T-cell (primary cell): ENCODE measurements around the gene GALNT6. TPM values are rescaled to one million over a fixed set of nuclear protein-coding genes. Genes with fewer than 3 reads are reported as not detected.

Source experiments
- ATAC-seq, 4 experiments: fragments of 200-7000 bp in 3 of 4; fragments of 150-1000 bp in 1 of 4; cut with Tn5 transposase; replicated peaks in 1 of 4; 1 replicate in 3 of 4; 2 replicates in 1 of 4; pipeline ENCODE4 v1.10.0; 2021; ENCODE audit warnings: moderate library complexity in 3 of 4, mild to moderate bottlenecking in 2 of 4, moderate number of reproducible peaks in 1 of 4
- CTCF ChIA-PET, 2 donors: fragments of 300-600 bp; sonication (Branson Sonifier 250); formaldehyde crosslinking; loops; one replicate each; lab custom pipeline; 2022; ENCODE audit warnings: antibody characterized with exemption in 2 of 2; lab: Charles Lee
- POLR2A ChIA-PET, 2 donors: fragments of 300-600 bp; sonication (Branson Sonifier 250); formaldehyde crosslinking; loops; one replicate each; lab custom pipeline; 2022; ENCODE audit warnings: antibody characterized with exemption in 2 of 2; lab: Charles Lee
- DNase-seq, 35 experiments: peaks; one replicate each; pipeline versions ENCODE4 v3.0.0 to v3.0.0-alpha.2; 2013 to 2023
- H3K27ac ChIP-seq: one replicate; pipeline ENCODE4 v1.5.1; 2013; ENCODE audit warnings: low read length
- H3K27me3 ChIP-seq, 2 experiments: replicated peaks in 1 of 2; 1 replicate in 1 of 2; 2 replicates in 1 of 2; pipeline versions ENCODE4 v1.6.1 to v1.7.0; 2013; ENCODE audit warnings: low read length in 1 of 2, mixed read lengths in 1 of 2; ENCODE audit not compliant: control insufficient read depth in 2 of 2, insufficient read depth in 2 of 2; ENCODE audit errors: extremely low read depth in 1 of 2
- H3K36me3 ChIP-seq, 2 donors: 1 replicate in 1 of 2; 2 replicates in 1 of 2; pipeline versions ENCODE4 v1.6.1 to v1.7.0; 2013; ENCODE audit warnings: low read length in 1 of 2; ENCODE audit not compliant: control insufficient read depth in 2 of 2, insufficient read depth in 1 of 2; ENCODE audit errors: extremely low read depth in 1 of 2
- H3K4me1 ChIP-seq, 2 experiments: 1 replicate in 1 of 2; 2 replicates in 1 of 2; pipeline versions ENCODE4 v1.6.1 to v1.7.0; 2013; ENCODE audit warnings: low read length in 2 of 2, mixed read lengths in 1 of 2; ENCODE audit not compliant: insufficient read depth in 2 of 2, control insufficient read depth in 1 of 2; ENCODE audit errors: extremely low read depth in 1 of 2
- H3K4me3 ChIP-seq, 2 donors: 1 replicate in 1 of 2; 2 replicates in 1 of 2; pipeline versions ENCODE4 v1.5.1 to v1.7.0; 2013; ENCODE audit warnings: mild to moderate bottlenecking in 2 of 2, low read length in 1 of 2, moderate library complexity in 1 of 2; ENCODE audit not compliant: control insufficient read depth in 1 of 2; ENCODE audit errors: extremely low read depth in 1 of 2
- H3K9me3 ChIP-seq: 2 replicates; pipeline ENCODE4 v1.7.0; 2013
- H3K27ac Mint-ChIP-seq, 2 donors: one replicate each; pipeline ENCODE4 v1.8.0; 2020 to 2021; ENCODE audit warnings: mild to moderate bottlenecking in 2 of 2, mixed read lengths in 2 of 2
- H3K27me3 Mint-ChIP-seq, 2 donors: one replicate each; pipeline ENCODE4 v1.8.0; 2021 to 2022; ENCODE audit warnings: mixed read lengths in 2 of 2
- H3K36me3 Mint-ChIP-seq: one replicate; pipeline ENCODE4 v1.8.0; 2021; ENCODE audit warnings: mixed read lengths
- H3K4me1 Mint-ChIP-seq, 3 donors: one replicate each; pipeline ENCODE4 v1.8.0; 2020 to 2022; ENCODE audit warnings: mixed read lengths in 3 of 3, mild to moderate bottlenecking in 1 of 3
- H3K4me3 Mint-ChIP-seq, 3 donors: one replicate each; pipeline ENCODE4 v1.8.0; 2020 to 2022; ENCODE audit warnings: mild to moderate bottlenecking in 3 of 3, mixed read lengths in 3 of 3, moderate library complexity in 3 of 3
- H3K9me3 Mint-ChIP-seq, 3 donors: one replicate each; pipeline ENCODE4 v1.8.0; 2020 to 2022; ENCODE audit warnings: mixed read lengths in 3 of 3
- WGBS: methylation state at CpG from one replicate; pipeline ENCODE4 v1.1.5; 2013; ENCODE audit warnings: missing lambda C conversion rate; ENCODE audit not compliant: insufficient coverage; 5-methylcytosine and 5-hydroxymethylcytosine counted together
- total RNA-seq, 35 experiments: library from RNA in 6 of 35; stranded (reverse) in 6 of 35; fragments of 120-200 nt in 1 of 35; gene quantifications; one replicate each; pipeline versions ENCODE4 v1.2.1 to v1.2.4 and lab custom pipeline; 2013 to 2026

The GALNT6 gene
- total RNA-seq, 5 donors from 2014 or later (not counting 1 experiment from before 2014, with no cell fraction given) = 5.3 to 19.6 (median 7.9) TPM

- H3K4me3 Mint-ChIP-seq = no peak overlapping the region
- ATAC-seq = no peak
- no peaks in the 10 kb centered on the region for H3K27me3 Mint-ChIP-seq
- peaks cover 0 to 4% of the 10 kb centered on the region in 2 experiments for H3K27me3 ChIP-seq
- H3K4me1 Mint-ChIP-seq = peaks cover 31 to 47% (median 43%) of the 10 kb centered on the region in 3 donors
- peaks cover 9 to 29% of the 10 kb centered on the region in 2 experiments for H3K4me1 ChIP-seq
- H3K9me3 Mint-ChIP-seq = no peaks in the 10 kb centered on the region
- H3K36me3 ChIP-seq = peaks cover 10 to 28% of the 10 kb centered on the region in 2 donors
- POLR2A ChIA-PET = no interaction called here
- no peak overlapping the region for H3K27ac ChIP-seq
- H3K36me3 Mint-ChIP-seq = peaks cover 51% of the 10 kb centered on the region
- 100% methylated on average over 1 of the region's 2 CpGs for WGBS
- H3K4me3 ChIP-seq = no peak overlapping the region
- H3K27ac Mint-ChIP-seq = no peak overlapping the region
- DNase-seq = no peak
- CTCF ChIA-PET = no interaction called here
- no peaks in the 10 kb centered on the region for H3K9me3 ChIP-seq
Measured at GRCh38 chr12:51374361-51374760, 16.8 kb downstream of the GALNT6 start.

GRCh38 chr12:51373187-51373586, 18.0 kb downstream of the GALNT6 start:
- Mint-ChIP-seq H3K27ac (no peak overlapping the region), H3K36me3 (peaks cover 44% of the 10 kb centered on the region), H3K4me1 (peaks cover 43 to 55% (median 52%) of the 10 kb centered on the region in 3 donors), H3K9me3 (no peaks in the 10 kb centered on the region), H3K27me3 (no peaks in the 10 kb centered on the region), H3K4me3 (no peak overlapping the region)
- POLR2A ChIA-PET = interaction anchor here in 1 of 2 donors (0.5 kb wide), 1 partner anchor 488 kb away, joined by 4 read pairs; no protein-coding TSS in a partner anchor
- WGBS = 80% methylated on average over 1 of the region's 3 CpGs
- CTCF ChIA-PET = no interaction called here
- Histone ChIP-seq H3K4me1 (peaks cover 16 to 35% of the 10 kb centered on the region in 2 experiments), H3K4me3 (no peak overlapping the region), H3K36me3 (peaks cover 4 to 19% of the 10 kb centered on the region in 2 donors), H3K27me3 (peaks cover 0 to 4% of the 10 kb centered on the region in 2 experiments), H3K9me3 (no peaks in the 10 kb centered on the region), H3K27ac (no peak overlapping the region)
- ATAC-seq (no peak), DNase-seq (no peak)

- ATAC-seq (no peak), DNase-seq (no peak)
- 100% methylated on average over 1 of the region's 2 CpGs for WGBS
- Mint-ChIP-seq H3K36me3 (peaks cover 34% of the 10 kb centered on the region), H3K27me3 (no peaks in the 10 kb centered on the region), H3K4me3 (no peak overlapping the region), H3K4me1 (peaks cover 46 to 64% (median 57%) of the 10 kb centered on the region in 3 donors), H3K9me3 (no peaks in the 10 kb centered on the region), H3K27ac (no peak overlapping the region)
- Histone ChIP-seq H3K27ac (no peak overlapping the region), H3K4me3 (no peak overlapping the region), H3K4me1 (peaks cover 16 to 44% of the 10 kb centered on the region in 2 experiments), H3K36me3 (peaks cover 4 to 10% of the 10 kb centered on the region in 2 donors), H3K27me3 (peaks cover 0 to 4% of the 10 kb centered on the region in 2 experiments), H3K9me3 (no peaks in the 10 kb centered on the region)
- POLR2A ChIA-PET = interaction anchor here in 1 of 2 donors (0.6 kb wide), 1 partner anchor 26 kb away, joined by 3 read pairs; no protein-coding TSS in a partner anchor
- CTCF ChIA-PET = interaction anchor here in 1 of 2 donors (0.6 to 1.0 kb wide), 2 partner anchors 51 to 864 kb away, joined by 3 to 5 read pairs; no protein-coding TSS in a partner anchor
Measured at GRCh38 chr12:51372021-51372420, 19.2 kb downstream of the GALNT6 start.

GRCh38 chr12:51371295-51371953, 19.8 kb downstream of the GALNT6 start:
- no peak overlapping the region for H3K27ac ChIP-seq
- ChIA-PET CTCF (interaction anchor here in 1 of 2 donors (0.6 to 1.0 kb wide), 2 partner anchors 51 to 864 kb away, joined by 3 to 5 read pairs; no protein-coding TSS in a partner anchor), POLR2A (interaction anchor here (0.6 to 0.7 kb wide), 2 partner anchors 27 to 109 kb away, joined by 3 read pairs; no protein-coding TSS in a partner anchor)
- no peak for ATAC-seq
- peaks cover 30% of the 10 kb centered on the region for H3K36me3 Mint-ChIP-seq
- H3K36me3 ChIP-seq = peaks cover 0 to 4% of the 10 kb centered on the region in 2 donors
- H3K27me3 Mint-ChIP-seq = no peaks in the 10 kb centered on the region
- H3K9me3 Mint-ChIP-seq = no peaks in the 10 kb centered on the region
- peaks cover 0 to 4% of the 10 kb centered on the region in 2 experiments for H3K27me3 ChIP-seq
- H3K4me3 Mint-ChIP-seq = peak overlapping the region in 1 of 3 donors; percentile 3
- no peaks in the 10 kb centered on the region for H3K9me3 ChIP-seq
- no peak for DNase-seq
- H3K4me1 Mint-ChIP-seq = peaks cover 46 to 64% (median 57%) of the 10 kb centered on the region in 3 donors
- no peak overlapping the region for H3K4me3 ChIP-seq
- peaks cover 16 to 44% of the 10 kb centered on the region in 2 experiments for H3K4me1 ChIP-seq
- 100% methylated on average over 2 of the region's 8 CpGs for WGBS
- no peak overlapping the region for H3K27ac Mint-ChIP-seq

- peaks cover 52 to 70% (median 57%) of the 10 kb centered on the region in 3 donors for H3K4me1 Mint-ChIP-seq
- POLR2A ChIA-PET = interaction anchor here in 1 of 2 donors (0.7 kb wide), 1 partner anchor 110 kb away, joined by 3 read pairs; no protein-coding TSS in a partner anchor
- peaks cover 30% of the 10 kb centered on the region for H3K36me3 Mint-ChIP-seq
Measured at GRCh38 chr12:51370667-51371066, 20.5 kb downstream of the GALNT6 start.

GRCh38 chr12:51369581-51369980, 21.6 kb downstream of the GALNT6 start:
- Histone ChIP-seq H3K27me3 (peaks cover 0 to 4% of the 10 kb centered on the region in 2 experiments), H3K9me3 (no peaks in the 10 kb centered on the region), H3K36me3 (peaks cover 0 to 4% of the 10 kb centered on the region in 2 donors), H3K4me1 (peaks cover 16 to 44% of the 10 kb centered on the region in 2 experiments), H3K4me3 (peak overlapping the region; percentile 41 to 54), H3K27ac (peak overlapping the region; percentile 75)
- H3K4me1 Mint-ChIP-seq = peaks cover 48 to 64% (median 52%) of the 10 kb centered on the region in 3 donors
- CTCF ChIA-PET = interaction anchor here in 1 of 2 donors (0.5 to 1.7 kb wide), 12 partner anchors 20 to 656 kb away, joined by 3 to 9 read pairs (median 3); partner anchors contain the start of gene DAZAP2
- H3K27ac Mint-ChIP-seq = peak overlapping the region; percentile 25 to 80
- no peak for DNase-seq
- WGBS = 36% methylated on average over 2 of the region's 4 CpGs
- peak overlapping the region; percentile 38 to 71 (median 64) for H3K4me3 Mint-ChIP-seq
- H3K9me3 Mint-ChIP-seq = no peaks in the 10 kb centered on the region
- POLR2A ChIA-PET = interaction anchor here in 1 of 2 donors (0.5 to 1.4 kb wide), 3 partner anchors 17 to 287 kb away, joined by 3 to 6 read pairs (median 3); partner anchors contain the start of gene GALNT6
- peaks cover 22% of the 10 kb centered on the region for H3K36me3 Mint-ChIP-seq
- no peaks in the 10 kb centered on the region for H3K27me3 Mint-ChIP-seq
- ATAC-seq = no peak

More at GRCh38 chr12:51370667-51371066, 20.5 kb downstream of the GALNT6 start:
- H3K27me3 Mint-ChIP-seq = no peaks in the 10 kb centered on the region
- CTCF ChIA-PET = no interaction called here
- Histone ChIP-seq H3K4me1 (peaks cover 16 to 44% of the 10 kb centered on the region in 2 experiments), H3K9me3 (no peaks in the 10 kb centered on the region), H3K36me3 (peaks cover 0 to 4% of the 10 kb centered on the region in 2 donors), H3K27ac (no peak overlapping the region), H3K4me3 (no peak overlapping the region), H3K27me3 (peaks cover 0 to 4% of the 10 kb centered on the region in 2 experiments)
- H3K9me3 Mint-ChIP-seq = no peaks in the 10 kb centered on the region
- ATAC-seq = no peak
- peak overlapping the region in 1 of 2 donors; percentile 54 for H3K27ac Mint-ChIP-seq
- no peak overlapping the region for H3K4me3 Mint-ChIP-seq
- DNase-seq = no peak
- WGBS = 100% methylated on average over 2 of the region's 9 CpGs
